Measurements from ENCODE around the gene SPACA7.
A peak's percentile ranks its signal among the peaks of the same experiment; 100 is the strongest.

Gene SPACA7

DNA sequence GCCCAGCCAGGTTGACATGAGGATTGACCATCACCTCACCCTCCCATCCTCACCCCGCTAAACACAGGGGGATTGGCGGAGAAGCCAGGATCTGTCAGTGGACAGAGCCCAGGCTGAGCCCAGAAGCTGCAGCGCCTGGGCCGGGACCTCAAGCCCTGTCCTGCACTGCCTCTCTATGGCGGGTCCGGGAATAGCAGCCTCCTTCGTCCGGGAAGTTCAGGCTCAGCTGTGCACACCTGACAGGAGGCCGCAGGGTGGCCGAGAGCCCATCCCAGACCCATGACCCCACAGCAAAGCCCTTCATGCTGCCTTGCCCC is 67.8 kb downstream of the SPACA7 start:
- H3K4me3 Mint-ChIP-seq: no peak overlapping the region
- no peak overlapping the region for H3K27ac Mint-ChIP-seq
- peaks cover 8% of the 10 kb centered on the region for H3K27me3 Mint-ChIP-seq (ENCODE audit: low read depth)
- H3K9me3 Mint-ChIP-seq: no peaks in the 10 kb centered on the region
- no peaks in the 10 kb centered on the region for H3K4me1 Mint-ChIP-seq (ENCODE audit: low read depth)
- peak; percentile 20 for DNase-seq (ENCODE audit: low spot score)
- H3K36me3 Mint-ChIP-seq (ENCODE audit: low read depth): no peaks in the 10 kb centered on the region

DNA sequence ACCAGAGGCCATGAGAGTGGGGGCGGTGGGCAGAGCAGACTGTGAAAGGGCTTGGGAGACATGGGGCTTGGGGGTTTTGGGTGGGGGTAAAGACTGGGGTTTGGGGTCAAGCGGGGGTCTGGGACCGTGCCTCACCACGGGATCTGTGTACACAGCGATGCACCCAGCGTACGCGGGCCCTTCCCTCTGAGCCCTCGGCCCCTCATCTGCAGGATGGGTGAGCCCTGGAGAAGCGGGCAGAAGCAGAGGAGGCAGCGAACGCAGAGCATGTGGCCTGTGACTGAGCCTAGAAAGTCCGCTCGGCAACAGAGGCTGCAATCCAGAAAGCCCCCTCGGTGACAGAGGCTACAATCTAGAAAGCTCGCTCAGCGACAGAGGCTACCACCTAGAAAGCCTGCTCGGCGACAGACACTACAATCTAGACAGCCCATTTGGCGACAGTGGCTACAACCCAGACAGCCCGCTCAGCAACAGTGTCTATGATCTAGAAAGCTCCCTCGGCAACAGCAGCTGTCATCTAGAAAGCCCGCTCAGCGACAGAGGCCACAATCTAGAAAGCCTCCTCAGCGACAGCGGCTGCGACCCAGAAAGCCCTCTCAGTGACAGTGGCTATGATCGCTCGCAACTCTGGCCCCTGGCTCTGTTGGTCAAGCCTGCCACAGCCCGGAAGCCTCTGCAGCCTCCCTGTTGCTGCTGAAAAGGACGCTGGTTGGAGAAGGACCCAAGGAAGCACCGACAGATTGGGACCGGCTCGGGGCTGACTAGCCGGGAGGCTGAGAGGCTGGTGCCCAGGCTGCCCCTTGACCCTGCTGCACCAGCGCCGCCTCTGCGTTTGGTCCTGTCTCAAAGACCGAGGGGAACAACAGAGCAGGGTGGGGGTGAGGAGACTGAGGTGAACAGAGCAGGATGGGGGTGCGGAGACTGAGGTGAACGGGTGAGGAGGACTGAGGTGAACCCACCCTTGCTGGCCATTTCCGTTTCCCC is 68.6 kb downstream of the SPACA7 start:
- DNase-seq (ENCODE audit: low spot score): no peak
- no peaks in the 10 kb centered on the region for H3K9me3 Mint-ChIP-seq
- no peak overlapping the region for H3K27ac Mint-ChIP-seq
- no peaks in the 10 kb centered on the region for H3K4me1 Mint-ChIP-seq (ENCODE audit: low read depth)
- H3K27me3 Mint-ChIP-seq (ENCODE audit: low read depth): peaks cover 8% of the 10 kb centered on the region
- no peak overlapping the region for H3K4me3 Mint-ChIP-seq
- no peaks in the 10 kb centered on the region for H3K36me3 Mint-ChIP-seq (ENCODE audit: low read depth)

DNA sequence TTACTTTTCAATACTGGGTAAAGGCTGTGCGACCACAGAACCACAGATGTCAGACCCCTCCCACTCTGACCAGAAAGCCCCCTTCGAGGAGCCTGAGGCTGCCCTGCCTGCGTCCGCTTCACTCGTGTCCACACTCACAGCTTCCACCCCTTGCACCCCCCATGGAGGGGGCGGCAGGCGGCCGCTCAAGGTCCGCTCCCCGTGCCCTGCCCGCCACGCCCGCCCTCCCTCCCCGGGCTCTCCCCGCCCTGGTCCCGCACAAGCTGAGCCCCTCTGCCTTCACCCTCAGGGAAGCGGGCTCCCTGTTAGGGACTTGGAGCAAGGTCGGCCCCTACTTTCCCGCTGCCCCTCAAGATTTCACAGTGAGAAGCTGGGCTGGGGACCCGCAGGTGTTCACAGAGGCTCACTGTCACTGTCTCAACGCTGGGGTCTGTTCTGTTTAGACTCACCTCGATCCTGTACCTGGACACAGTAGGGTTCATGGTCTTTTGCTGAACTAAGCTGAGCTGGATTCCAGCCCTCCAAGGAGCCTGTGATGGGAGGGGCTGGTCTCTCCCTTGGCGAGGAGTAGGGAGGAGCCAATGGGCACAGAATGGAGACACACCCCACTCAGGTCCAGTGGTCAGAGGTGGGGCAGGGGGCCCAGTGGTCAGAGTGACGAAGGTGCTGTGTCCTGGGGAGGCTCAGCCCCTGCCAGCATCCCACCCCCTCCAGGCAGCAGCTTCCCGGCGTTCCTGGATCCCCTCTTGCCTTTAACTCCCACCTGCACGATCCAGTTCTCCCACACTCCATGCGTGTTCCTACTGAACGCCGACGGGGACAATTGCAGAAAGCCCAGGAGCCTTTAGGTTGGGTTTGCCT is 69.5 kb downstream of the SPACA7 start:
- H3K27me3 Mint-ChIP-seq (ENCODE audit: low read depth): peaks cover 8% of the 10 kb centered on the region
- no peak for DNase-seq (ENCODE audit: low spot score)
- H3K27ac Mint-ChIP-seq: no peak overlapping the region
- no peaks in the 10 kb centered on the region for H3K36me3 Mint-ChIP-seq (ENCODE audit: low read depth)
- no peak overlapping the region for H3K4me3 Mint-ChIP-seq
- H3K9me3 Mint-ChIP-seq: no peaks in the 10 kb centered on the region
- no peaks in the 10 kb centered on the region for H3K4me1 Mint-ChIP-seq (ENCODE audit: low read depth)

DNA sequence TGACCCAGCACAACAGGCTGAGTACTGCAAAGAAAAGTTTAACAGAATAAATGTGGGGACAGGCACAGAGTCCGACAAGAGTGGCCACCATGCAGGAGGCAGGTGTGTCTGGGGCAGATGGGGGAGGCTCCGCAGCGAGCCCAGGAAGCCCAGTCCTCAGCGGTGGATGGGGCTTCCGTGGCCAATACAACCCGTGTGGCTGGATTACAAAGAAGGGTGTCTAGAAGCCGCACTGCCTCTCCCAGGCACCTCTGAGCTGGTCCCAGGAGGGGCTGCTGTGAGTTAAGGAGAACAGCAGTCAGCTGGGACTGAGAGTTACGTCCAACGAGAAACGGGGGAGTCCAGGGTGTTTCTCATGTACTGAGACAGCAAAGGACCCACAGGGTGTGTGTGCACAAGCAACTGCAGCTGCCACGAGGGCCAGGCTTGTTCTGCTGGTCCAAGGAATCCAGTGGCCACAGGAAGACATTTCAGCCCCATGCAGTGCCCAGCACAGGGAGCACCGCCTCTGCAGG is 70.2 kb downstream of the SPACA7 start:
- H3K4me1 Mint-ChIP-seq (ENCODE audit: low read depth): no peaks in the 10 kb centered on the region
- peaks cover 8% of the 10 kb centered on the region for H3K27me3 Mint-ChIP-seq (ENCODE audit: low read depth)
- no peaks in the 10 kb centered on the region for H3K36me3 Mint-ChIP-seq (ENCODE audit: low read depth)
- no peak overlapping the region for H3K4me3 Mint-ChIP-seq
- DNase-seq (ENCODE audit: low spot score): no peak
- H3K9me3 Mint-ChIP-seq: no peaks in the 10 kb centered on the region
- H3K27ac Mint-ChIP-seq: no peak overlapping the region

GRCh38 chr13:112446867-112447266 is 70.7 kb downstream of the SPACA7 start:
- no peak overlapping the region for H3K4me3 Mint-ChIP-seq
- H3K36me3 Mint-ChIP-seq (ENCODE audit: low read depth): no peaks in the 10 kb centered on the region
- H3K27ac Mint-ChIP-seq: no peak overlapping the region
- no peaks in the 10 kb centered on the region for H3K9me3 Mint-ChIP-seq
- DNase-seq (ENCODE audit: low spot score): no peak
- no peaks in the 10 kb centered on the region for H3K4me1 Mint-ChIP-seq (ENCODE audit: low read depth)
- peaks cover 8% of the 10 kb centered on the region for H3K27me3 Mint-ChIP-seq (ENCODE audit: low read depth)

DNA sequence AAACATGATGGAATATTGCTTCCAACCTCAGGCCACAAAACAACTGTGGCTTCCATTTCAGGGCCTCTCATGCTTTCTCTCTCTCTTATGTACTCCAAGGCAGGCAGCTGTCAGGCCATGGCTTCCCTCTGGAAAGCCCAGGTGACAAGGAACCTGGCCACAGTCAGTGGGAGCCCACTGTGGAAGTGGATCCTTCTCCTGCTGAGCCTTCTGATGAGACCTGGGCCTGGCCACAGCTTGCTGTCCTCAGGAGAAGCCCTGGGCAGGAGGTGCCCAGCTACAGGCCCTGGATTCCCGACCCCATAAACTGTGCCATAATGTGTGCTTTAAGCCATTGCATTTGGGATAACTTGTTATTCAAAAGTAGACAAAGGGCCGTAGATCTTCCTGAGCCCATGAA is 71.2 kb downstream of the SPACA7 start:
- no peak overlapping the region for H3K4me3 Mint-ChIP-seq
- no peaks in the 10 kb centered on the region for H3K9me3 Mint-ChIP-seq
- H3K4me1 Mint-ChIP-seq (ENCODE audit: low read depth): no peaks in the 10 kb centered on the region
- H3K27me3 Mint-ChIP-seq (ENCODE audit: low read depth): peaks cover 8% of the 10 kb centered on the region
- H3K27ac Mint-ChIP-seq: no peak overlapping the region
- no peaks in the 10 kb centered on the region for H3K36me3 Mint-ChIP-seq (ENCODE audit: low read depth)
- no peak for DNase-seq (ENCODE audit: low spot score)

DNA sequence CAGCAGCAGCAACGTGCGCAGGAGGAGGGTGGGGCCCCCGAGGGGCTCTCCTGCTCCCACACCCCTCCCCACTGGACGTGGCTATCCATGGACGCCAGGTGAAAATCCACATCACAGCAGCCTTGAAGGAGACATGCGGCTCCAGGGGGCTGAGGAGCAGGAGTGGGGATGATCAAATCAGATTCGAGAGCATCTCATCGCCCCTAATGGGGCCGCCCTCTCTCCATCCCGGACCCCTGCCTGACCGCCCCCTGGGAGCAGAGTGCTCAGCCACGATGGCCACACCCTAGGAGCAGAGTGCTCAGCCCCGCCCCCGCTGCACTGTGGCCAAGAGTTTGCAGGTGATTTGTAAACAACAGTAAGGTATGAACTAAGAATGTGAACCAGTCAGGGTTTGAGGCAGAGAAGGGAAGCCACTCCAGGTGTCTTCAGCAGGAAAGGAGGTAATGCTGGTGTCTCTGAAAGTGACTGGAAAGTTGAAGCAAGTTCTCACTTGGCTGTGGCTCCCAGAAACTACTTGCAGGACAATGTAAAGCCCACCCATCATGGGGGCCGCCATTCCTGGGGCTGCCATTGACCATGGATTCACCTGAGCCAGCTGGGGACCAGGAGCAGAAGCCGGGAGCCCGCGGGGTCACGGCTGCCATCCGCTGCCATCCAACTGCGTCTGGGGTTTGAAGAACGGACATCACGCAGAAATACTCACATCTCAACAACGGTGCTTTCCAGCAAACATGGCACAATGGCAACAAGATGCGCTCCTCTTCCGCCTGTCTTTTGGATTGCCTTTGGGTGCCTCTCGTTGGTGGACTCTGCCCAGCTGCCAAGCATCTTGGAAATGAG is 71.8 kb downstream of the SPACA7 start:
- Mint-ChIP-seq H3K27me3 (ENCODE audit: low read depth) (peaks cover 8% of the 10 kb centered on the region), H3K4me3 (no peak overlapping the region), H3K27ac (no peak overlapping the region), H3K9me3 (no peaks in the 10 kb centered on the region), H3K4me1 (ENCODE audit: low read depth) (no peaks in the 10 kb centered on the region), H3K36me3 (ENCODE audit: low read depth) (no peaks in the 10 kb centered on the region)
- DNase-seq (ENCODE audit: low spot score): no peak

- DNase-seq (ENCODE audit: low spot score): no peak
Measured at GRCh38 chr13:112448621-112449544, 72.7 kb downstream of the SPACA7 start.

GRCh38 chr13:112449545-112449930 is 73.4 kb downstream of the SPACA7 start:
- no peaks in the 10 kb centered on the region for H3K36me3 Mint-ChIP-seq (ENCODE audit: low read depth)
- no peak for DNase-seq (ENCODE audit: low spot score)

More at GRCh38 chr13:112448621-112449544, 72.7 kb downstream of the SPACA7 start:
- Mint-ChIP-seq H3K9me3 (no peaks in the 10 kb centered on the region), H3K4me1 (ENCODE audit: low read depth) (no peaks in the 10 kb centered on the region), H3K27me3 (ENCODE audit: low read depth) (peaks cover under 1% of the 10 kb centered on the region), H3K36me3 (ENCODE audit: low read depth) (no peaks in the 10 kb centered on the region), H3K4me3 (no peak overlapping the region), H3K27ac (no peak overlapping the region)

DNA sequence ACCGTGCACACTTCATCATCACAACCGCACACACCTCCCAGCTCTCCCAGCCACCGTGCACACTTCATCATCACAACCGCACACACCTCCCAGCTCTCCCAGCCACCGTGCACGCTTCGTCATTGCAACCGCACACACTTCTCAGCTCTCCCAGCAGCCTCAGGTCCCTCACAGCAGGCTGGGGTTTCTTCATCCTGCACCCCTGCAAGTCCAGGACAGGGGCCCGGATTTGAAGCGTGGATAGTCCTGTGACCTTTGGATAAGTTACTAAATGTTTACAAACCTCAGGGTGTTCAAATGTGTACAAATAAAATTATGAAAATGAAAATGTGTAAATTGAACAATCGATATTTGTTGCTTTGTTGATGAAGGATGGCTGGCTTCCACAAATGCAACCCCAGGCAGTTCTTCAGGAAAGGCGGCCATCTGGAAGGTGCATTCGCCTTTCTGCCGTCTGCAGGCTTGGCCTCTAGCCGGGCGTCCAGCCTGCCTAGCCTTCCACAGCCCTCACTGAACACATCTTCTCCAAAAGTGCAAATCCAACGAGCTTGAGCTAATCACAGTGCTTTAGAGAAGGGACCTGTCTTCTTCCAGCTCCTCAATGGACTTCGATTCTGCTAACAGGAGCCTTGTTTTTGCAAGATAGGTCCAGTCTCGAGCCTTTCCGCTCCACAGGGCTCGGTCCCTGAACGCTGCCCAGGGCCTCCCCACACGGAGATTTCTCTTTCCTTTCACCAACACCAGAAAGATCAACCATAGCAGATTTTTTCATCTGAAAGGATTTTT is 74.2 kb downstream of the SPACA7 start:
- H3K9me3 Mint-ChIP-seq: no peaks in the 10 kb centered on the region
- no peaks in the 10 kb centered on the region for H3K27me3 Mint-ChIP-seq (ENCODE audit: low read depth)
- DNase-seq (ENCODE audit: low spot score): no peak
- no peaks in the 10 kb centered on the region for H3K4me1 Mint-ChIP-seq (ENCODE audit: low read depth)
- no peaks in the 10 kb centered on the region for H3K36me3 Mint-ChIP-seq (ENCODE audit: low read depth)
- H3K4me3 Mint-ChIP-seq: no peak overlapping the region
- no peak overlapping the region for H3K27ac Mint-ChIP-seq

More at GRCh38 chr13:112449545-112449930, 73.4 kb downstream of the SPACA7 start:
- no peaks in the 10 kb centered on the region for H3K9me3 Mint-ChIP-seq
- no peak overlapping the region for H3K4me3 Mint-ChIP-seq
- no peak overlapping the region for H3K27ac Mint-ChIP-seq
- no peaks in the 10 kb centered on the region for H3K4me1 Mint-ChIP-seq (ENCODE audit: low read depth)
- H3K27me3 Mint-ChIP-seq (ENCODE audit: low read depth): no peaks in the 10 kb centered on the region

GRCh38 chr13:112450904-112451240 is 74.7 kb downstream of the SPACA7 start:
- H3K4me1 Mint-ChIP-seq (ENCODE audit: low read depth): no peaks in the 10 kb centered on the region
- H3K27me3 Mint-ChIP-seq (ENCODE audit: low read depth): no peaks in the 10 kb centered on the region
- DNase-seq (ENCODE audit: low spot score): no peak
- H3K4me3 Mint-ChIP-seq: no peak overlapping the region
- no peaks in the 10 kb centered on the region for H3K9me3 Mint-ChIP-seq
- H3K27ac Mint-ChIP-seq: no peak overlapping the region
- H3K36me3 Mint-ChIP-seq (ENCODE audit: low read depth): no peaks in the 10 kb centered on the region
